HG03575 (cell line): ENCODE measurements around the gene AP3B1.

Experiments
- ATAC-seq: cut with Tn5 transposase; IDR thresholded peaks from one replicate; pipeline ENCODE4 v1.9.1; 2021; ENCODE audit not compliant: unreplicated experiment, insufficient number of reproducible peaks, low FRiP score; ENCODE audit errors: extremely low read depth

AP3B1 gene

DNA sequence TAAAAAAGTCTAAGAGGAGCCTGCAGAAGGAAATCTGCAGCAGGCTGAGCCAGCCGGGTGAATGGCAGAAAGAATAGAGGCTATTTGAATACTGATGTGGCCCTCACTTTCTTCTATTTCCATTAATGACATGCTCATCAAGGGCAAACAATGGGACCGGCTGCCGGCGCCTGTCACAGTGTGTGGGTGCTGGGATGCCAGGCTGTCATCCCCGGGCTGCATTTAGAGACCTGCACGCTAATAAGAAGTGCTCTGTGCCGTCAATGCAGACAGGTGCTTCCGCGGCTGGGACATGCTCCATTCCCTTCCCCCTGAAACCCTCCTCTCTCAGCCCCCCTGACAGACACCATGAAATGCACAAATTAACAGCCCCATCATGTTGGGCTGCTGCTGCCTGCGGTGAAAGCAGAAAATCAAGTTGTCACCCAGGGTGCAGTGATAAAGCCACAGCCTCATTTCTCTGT lies 300.6 kb downstream of the AP3B1 start:
- ATAC-seq, result no peak

DNA sequence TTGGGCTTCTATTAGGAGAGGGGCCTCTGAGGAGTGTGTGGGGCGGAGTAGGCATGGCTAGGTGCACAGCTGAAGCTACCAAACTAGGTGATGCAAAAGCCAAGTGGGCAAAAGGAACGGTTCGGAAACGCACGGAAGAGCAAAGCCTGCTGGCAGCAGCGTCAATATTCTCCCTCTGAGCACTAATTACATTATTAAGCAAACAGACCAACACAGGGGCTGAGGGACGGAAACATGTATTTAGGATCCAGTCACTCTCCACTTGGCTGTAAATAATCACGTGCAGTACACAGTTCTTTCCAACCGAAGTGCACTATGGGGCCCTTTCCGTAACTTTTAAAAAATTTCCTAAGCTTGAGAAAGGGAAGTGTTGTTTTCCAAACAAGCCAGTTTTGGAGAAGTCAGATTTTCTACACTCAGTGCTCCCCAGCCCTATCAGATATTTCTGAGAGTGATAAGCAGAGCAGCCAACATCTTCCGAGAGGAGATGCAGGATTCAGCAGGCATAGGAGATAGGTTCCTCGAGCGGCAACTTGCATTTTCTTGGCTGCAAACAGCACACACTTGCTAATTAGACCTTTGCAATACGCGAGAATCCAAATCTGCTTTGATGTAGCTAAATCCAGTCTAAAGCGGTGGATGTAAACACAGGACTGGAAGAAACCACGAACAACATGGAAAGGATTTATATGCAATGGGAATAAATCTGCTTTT lies 301.2 kb downstream of the AP3B1 start:
- ATAC-seq, result no peak

- ATAC-seq, result no peak
Measured at GRCh38 chr5:77991084-77991483, 303.4 kb downstream of the AP3B1 start.

DNA sequence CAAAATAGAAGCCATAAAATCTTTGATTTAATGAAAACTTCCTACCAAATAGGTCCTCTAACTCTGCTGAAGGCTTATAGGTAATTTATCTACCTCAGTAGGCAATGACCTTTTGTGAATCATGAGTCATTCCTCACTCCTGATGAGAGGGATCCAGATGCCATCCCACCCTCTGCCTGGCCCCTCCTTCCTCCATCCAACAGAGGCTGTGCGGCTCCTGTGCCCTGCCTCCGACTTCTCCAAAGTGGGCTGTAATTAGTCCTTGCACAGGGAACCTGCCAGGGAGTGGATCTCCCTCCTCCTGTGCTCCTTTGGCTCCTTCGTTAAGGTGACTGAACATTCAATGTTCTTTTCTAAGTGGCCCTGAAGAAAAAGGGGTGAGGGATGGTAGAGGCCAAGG lies 304.5 kb downstream of the AP3B1 start:
- ATAC-seq, result no peak

DNA sequence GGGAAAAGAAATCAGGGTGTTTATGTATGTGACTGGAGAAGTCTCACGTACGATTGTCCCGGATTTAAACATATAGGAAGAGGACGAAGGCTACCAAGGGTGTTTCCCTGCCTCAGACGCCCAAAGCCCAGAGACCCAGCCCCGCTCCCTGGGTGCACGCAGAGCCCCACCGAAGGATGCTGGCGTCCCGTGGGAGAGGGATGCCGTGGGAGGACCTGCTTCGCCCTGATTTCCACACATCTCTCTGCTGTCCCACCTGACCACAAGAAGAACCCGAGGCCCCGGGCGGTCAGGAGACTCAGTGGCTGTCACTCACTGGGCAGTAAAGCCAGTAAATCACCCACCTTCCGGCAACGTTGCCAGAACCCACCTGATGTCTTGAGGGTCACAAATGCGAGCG lies 306.5 kb downstream of the AP3B1 start:
- ATAC-seq, result no peak

- ATAC-seq, result no peak
Measured at GRCh38 chr5:77987331-77987730, 307.2 kb downstream of the AP3B1 start.

- ATAC-seq, result no peak
Measured at GRCh38 chr5:77986261-77986660, 308.2 kb downstream of the AP3B1 start.

DNA sequence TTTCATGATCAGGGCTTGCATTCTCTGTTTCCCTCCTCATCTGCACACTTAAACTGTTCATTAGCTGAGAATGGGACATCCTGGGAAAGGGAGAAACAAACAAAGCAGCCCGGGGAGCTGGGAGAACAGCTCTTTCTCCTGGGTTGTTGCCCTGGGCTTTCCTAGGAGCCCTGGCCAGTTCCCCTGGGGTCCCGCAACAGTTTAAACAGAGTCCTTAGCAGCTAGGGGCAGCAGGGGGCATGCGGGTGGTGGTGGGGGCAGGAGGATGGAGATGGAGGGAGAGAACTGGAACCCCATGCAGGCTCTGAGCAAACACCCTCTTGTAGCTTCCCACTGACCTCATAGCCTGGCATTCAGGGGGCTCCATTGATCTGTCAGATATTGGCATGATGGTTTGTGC lies 309.3 kb downstream of the AP3B1 start:
- ATAC-seq, result no peak

DNA sequence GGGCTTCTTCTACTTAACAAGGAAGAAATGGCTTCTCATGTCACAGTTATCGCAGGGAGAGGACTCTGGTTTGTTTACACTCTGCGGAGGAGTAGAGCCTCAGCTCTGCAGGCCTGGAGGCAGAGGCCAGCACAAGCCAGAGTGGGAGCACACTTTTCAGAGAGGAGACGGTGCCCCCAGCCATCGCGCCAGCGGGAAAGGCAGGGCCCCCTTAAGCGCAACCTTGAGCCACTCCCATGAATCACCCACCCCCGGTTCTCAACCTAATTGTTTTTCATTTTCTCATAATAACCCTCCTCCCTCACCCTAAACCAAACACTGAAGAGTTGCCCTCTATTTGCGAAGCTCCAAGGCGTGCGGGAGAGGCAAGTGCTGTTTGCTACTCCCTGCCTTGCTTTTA lies 309.9 kb downstream of the AP3B1 start:
- ATAC-seq, result no peak

DNA sequence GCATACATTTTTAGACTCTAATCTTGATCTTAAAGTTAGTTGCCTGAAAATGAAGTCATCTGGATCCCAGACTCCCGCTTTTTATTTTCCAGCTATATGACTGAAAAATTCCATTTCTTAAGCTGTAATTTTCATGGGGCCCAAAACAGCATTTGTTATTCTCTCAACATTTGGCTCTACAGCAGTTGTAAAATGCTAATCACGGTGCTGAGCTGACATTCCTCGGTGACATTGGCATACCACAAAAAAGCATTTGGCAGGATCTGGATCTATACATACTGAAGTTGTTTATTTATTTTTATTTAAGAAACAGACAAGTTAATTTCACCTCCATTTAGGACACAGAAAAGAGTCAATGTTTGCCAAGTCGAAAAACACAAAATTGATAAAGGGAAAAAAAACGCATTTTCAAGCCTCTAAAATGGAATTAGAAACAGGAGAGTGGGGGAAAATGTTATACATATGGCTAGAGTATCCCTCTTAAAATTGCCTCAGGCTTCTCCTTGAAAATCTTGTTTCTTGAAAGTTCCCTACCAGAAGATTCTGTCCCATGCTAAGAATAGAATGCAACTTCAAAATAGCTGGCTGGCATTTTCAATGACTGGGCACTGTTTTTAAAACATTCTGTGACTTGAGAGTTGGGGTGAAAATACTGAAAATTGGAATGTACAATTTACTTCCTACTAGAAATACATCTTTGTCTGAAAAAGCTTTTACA lies 310.9 kb downstream of the AP3B1 start:
- ATAC-seq, result no peak

- ATAC-seq, result no peak
Measured at GRCh38 chr5:77981820-77982219, 312.7 kb downstream of the AP3B1 start.

DNA sequence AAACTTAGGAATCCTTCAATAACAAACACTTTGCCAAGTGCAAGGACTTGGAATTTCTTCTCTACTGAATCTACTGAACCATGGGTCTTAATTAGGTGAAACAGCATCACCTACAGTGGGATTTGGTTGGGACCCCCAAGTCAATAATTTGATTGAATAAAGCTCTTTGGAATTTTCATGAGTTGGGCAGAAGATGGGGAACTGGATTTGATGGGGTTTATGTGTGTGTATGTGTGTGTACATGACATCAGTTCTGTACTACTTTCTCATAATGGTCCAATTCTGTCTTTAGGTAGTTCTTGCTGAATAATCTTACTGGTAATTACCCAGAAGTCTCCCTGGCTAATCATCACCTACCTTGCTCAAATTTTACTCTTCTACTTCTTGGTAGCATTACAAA lies 319.9 kb downstream of the AP3B1 start:
- no peak for ATAC-seq

GRCh38 chr5:77973253-77973609 lies 321.3 kb downstream of the AP3B1 start:
- no peak for ATAC-seq

GRCh38 chr5:77972469-77973252 lies 321.8 kb downstream of the AP3B1 start:
- ATAC-seq, result no peak

- no peak for ATAC-seq
Measured at GRCh38 chr5:77971776-77972468, 322.6 kb downstream of the AP3B1 start.

- ATAC-seq, result no peak
Measured at GRCh38 chr5:77970891-77971290, 323.6 kb downstream of the AP3B1 start.

- no peak for ATAC-seq
Measured at GRCh38 chr5:77963795-77964194, 330.7 kb downstream of the AP3B1 start.

DNA sequence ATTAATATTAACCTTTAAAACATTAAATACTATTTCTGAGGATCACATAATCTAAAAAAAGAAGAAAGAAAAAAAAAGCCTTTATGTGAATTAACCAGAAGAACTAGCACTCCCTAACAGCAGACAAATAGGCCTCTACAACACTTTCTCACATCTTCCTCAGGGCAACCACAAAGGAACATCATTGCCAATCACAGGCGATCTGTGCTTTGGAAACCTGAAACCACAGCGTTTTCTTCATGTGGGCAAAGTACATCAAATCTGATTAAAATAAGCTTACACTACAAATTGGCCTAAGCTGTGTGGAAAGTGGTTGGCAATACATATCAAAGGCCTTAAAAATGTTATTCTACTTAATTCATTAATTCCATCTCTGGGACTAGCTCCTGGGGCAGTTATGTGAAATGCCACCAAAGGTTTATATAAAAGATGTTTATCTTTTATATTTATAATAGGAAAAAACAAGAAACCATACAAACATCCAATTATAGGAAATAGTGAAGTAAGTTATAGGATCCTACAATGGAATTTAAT lies 333.6 kb downstream of the AP3B1 start:
- no peak for ATAC-seq

DNA sequence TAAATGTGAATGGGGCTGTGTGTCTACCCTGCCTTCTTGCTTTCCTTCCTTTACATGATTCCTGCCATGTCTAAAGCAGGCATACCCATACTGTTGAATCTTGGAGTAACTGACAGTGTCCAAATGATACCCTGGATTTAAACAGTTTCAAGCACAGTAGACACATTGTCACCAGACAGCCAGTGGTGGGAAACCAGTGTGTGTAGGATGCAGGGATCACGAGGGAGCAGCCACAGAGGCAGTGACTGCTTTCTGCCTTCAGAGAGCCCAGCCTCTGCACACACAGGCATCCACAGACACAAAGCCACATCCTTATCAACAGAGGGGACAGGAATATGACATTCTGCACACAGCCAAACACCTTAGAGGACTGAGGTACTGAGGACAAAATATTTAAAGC lies 334.2 kb downstream of the AP3B1 start:
- no peak for ATAC-seq
